Stimulated activated CD4-positive, alpha-beta T cell treated with anti-CD3 and anti-CD28 coated beads, Interleukin-12 subunit alpha, Interleukin-12 subunit beta, amount 100 ng/mL, for 4 hours (primary cell): ENCODE measurements around the gene C9orf72.
A peak's percentile ranks its signal among the peaks of the same experiment; 100 is the strongest.

ENCODE experiments used
- DNase-seq: peaks from one replicate; pipeline ENCODE4 v3.0.0-alpha.2; 2020

The C9orf72 gene

GRCh38 chr9:27537756-27538155, 35.5 kb downstream of the C9orf72 start:
- DNase-seq = no peak

DNA sequence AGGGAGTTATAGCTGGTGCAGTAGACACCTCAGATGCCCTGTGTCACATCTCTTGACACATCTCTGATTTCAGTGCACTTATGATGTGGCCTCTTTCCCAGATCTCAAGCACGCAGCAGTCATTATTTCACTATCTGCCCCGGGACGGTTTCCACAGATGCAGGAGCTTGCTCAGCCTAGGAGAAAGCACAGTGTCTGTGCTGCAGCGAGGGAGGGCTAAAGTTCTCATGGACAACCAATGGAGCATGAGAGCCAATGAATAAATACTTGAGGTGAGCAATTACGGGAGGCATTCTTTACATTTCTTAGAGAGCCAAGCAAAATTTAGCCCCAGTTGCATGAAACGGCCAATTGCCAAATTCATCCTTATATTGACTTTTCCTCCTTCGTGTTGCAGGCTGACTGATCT, 36.2 kb downstream of the C9orf72 start:
- DNase-seq = no peak

GRCh38 chr9:27536168-27536567, 37.1 kb downstream of the C9orf72 start:
- DNase-seq = no peak

GRCh38 chr9:27535701-27536118, 37.6 kb downstream of the C9orf72 start:
- no peak for DNase-seq

DNA sequence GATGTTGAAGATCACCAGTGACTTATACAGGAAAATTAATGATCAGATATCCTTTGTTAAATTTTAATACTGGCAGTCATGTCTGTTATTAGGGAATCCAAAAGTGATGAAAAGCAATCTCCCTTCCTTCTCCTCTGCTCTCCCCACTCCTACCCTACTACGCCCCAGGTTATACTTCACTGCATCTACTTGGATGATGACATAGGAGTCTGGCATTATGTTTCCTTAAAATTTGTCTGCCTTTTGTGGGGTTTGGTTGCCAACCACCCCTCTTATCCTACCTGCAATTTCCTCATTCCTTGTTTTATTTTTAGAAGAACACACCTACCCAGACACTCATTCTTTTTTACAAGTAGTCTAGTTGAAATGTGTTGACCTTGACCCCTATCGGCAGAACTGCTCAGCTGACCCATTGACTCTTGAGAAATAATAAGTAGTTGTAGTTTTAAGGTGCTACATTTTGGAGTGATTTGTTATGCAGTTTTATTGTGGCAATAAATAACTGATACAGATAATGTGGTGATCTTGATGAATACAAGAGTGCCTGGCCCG, 38.5 kb downstream of the C9orf72 start:
- DNase-seq = no peak

DNA sequence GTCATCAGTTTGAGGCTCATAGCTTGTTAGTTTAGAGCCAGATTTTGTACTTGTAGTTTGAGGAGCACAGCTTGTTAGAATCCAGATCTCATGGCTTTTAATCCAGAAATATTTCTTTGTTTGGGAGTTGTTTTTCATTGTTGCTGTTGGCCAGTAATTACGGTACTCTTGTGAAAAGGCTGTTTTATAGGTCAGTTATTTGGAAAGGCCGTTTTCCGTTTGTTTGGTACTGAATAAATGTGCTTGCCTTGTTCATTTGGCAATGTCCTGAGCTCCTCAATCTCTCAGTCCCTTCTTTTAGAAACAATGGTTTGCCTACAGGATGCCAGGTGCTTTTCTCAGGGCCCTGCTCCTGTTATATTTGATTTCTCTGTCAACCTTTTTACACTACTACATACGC, 39.1 kb downstream of the C9orf72 start:
- no peak for DNase-seq

DNA sequence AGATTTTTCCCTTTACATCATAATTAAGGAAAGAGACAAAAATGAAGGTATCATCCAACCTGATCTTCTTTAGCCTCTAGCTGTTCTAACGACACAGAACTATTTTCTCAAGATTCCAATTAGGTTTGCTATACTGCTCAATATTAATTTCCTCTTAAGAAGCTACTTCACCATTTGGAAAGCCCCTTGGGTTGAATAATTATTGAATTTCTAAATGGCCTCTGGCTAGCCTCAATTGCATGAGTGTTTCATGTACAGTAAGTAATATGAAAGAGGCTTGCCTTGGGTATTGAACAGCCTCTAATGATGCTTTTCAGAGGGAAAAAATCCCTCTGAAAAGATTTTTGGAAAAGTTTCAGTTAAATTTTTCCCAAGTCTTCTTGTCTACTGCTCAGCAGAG, 40.0 kb downstream of the C9orf72 start:
- no peak for DNase-seq

GRCh38 chr9:27532046-27532445, 41.2 kb downstream of the C9orf72 start:
- DNase-seq = no peak

GRCh38 chr9:27530915-27531755, 42.1 kb downstream of the C9orf72 start:
- DNase-seq = no peak

- peak; percentile 79 for DNase-seq
Observed at GRCh38 chr9:27529316-27530278, 43.7 kb downstream of the C9orf72 start, which contains the start of gene MOB3B. Gene MOB3B (minus strand): TSS chr9:27529814. CDS start chr9:27455550, 74,264 bp downstream.

GRCh38 chr9:27528886-27529315, 44.4 kb downstream of the C9orf72 start:
- DNase-seq = peak; percentile 38

GRCh38 chr9:27528076-27528885, 45.0 kb downstream of the C9orf72 start:
- DNase-seq = peak; percentile 39

GRCh38 chr9:27527702-27528075, 45.6 kb downstream of the C9orf72 start:
- no peak for DNase-seq

DNA sequence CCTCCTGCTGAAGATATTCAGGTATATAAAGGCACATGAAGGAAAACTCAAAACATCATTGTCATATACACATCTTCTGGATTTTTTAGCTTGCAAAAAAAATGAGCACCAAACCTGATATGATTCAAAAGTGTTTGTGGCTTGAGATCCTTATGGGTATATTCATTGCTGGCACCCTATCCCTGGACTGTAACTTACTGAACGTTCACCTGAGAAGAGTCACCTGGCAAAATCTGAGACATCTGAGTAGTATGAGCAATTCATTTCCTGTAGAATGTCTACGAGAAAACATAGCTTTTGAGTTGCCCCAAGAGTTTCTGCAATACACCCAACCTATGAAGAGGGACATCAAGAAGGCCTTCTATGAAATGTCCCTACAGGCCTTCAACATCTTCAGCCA, 49.0 kb downstream of the C9orf72 start, which contains the start of gene IFNK:
IFNK (plus strand) TSS at position 55 of the 400 bp plus-strand sequence; CDS start at position 102, 47 bp downstream.
- no peak for DNase-seq

- DNase-seq = no peak
Observed at GRCh38 chr9:27523141-27523540, 50.1 kb downstream of the C9orf72 start.

DNA sequence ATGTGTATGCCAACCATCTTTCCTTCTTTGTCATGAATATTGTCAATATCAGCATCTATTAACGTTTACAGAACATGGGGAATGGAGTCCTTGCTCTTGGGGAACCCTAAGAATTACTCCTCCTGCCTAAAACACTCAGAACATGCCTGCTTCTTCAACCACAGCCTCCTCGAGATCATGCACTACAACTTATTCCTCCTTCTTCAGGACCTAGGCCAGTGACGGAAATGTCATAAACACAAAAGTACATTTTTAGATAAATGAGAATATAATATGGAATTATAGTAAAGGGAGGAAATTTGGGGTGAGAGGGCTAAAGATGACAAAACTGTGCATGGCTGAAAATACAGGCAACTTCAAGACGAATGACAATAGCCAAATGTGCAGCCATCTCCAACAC, 52.3 kb downstream of the C9orf72 start:
- DNase-seq = no peak

DNA sequence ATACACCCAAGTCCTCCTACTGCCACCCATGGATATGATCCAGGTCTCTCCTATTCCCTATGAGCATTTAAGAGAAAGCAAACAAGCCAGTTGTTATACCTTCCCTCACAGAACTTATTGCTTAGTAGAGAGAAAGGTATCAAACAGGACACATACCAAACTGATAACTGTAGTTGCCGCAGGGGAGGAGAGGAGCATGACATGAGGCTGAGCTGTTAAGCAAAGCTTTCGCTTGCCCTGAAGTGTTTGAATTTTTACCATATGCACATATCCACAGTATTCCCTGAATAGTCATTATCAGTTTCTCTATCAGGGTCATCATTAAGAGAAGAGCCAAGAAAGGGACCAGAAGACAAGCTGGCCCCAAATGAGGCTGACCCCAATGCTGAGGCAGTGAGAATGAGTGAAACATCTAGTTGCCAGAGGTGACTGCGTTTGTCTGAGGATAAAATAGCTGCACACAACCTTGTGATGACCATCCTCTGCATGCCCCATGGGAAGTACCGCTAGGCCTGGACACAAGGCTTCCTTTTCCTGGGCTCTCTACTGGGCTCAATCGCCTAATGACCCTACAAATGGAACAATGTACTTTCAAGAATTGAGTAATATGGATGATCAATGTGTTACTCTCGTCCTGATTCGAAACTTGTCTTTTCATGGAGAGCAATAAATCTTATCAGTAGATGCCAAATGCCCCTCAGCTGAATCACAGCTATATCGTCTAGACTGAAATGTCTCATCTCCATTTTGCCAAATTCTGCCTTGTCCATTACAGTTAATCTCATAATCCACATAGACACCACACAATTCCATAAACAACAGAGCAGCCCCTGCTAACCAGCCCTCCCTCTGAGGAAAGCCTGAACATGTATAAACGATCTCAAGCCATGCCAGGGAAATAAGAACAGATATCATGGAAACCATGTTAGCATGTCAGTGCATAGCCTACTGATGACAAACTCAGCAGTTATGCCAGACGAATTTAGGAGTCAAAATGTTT, 53.5 kb downstream of the C9orf72 start:
- no peak for DNase-seq

DNA sequence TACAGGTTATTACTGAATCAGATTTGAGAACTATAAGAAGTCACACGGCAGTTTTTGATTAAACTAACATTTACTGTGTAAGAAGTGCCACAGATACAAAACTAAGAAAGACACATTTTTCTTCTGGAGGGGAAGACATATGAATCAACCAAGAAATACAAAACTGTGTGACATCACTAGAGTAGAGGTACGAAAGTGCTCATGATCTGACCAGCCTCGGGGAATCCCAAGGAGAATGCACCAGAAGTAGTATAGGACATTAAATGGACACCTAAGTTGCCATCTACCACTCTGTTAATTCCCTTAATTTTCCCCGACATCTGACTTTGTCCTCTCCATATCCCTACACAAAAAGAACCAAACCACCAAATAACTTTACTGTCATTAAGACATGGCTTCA, 54.5 kb downstream of the C9orf72 start:
- no peak for DNase-seq

DNA sequence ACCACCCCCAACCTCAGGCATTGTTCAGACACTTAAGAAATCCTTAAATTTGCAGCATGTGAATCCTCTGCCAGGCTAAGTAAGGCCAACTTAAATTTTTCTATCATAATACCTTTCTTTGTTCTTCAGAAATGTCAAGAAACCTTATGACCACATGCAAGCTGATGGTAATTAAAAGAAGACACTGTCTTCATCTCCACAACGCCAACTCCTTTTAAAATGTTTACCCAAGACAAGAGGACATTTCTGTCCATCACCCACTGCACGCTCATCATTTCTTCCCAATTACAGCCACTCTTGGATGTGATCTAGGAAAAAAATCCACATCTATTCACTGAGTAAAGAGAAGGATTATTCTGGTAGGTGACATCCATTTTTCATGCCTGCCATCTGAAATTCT, 55.3 kb downstream of the C9orf72 start:
- no peak for DNase-seq

DNA sequence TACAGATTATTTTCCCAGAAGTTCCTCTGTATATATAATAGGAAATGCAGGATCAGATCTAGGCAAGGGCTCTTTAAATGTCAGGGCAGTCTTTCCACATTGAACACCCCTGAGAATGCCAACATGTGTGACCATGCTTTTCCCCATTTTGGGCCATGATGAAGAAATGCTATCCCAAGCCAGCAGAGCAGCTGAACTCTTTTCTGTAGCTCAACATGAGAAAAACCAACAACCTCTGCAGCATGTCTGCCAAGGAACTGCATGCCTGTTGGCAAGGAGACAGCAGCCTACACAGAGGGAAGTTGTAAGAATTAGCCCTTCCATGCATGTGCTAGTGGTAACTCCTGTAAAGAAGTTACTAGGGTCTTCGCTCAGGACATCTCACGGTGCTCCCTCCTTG, 58.7 kb downstream of the C9orf72 start:
- no peak for DNase-seq

GRCh38 chr9:27511771-27512170, 61.5 kb downstream of the C9orf72 start:
- no peak for DNase-seq
